ENCODE measurements around the gene ALK.

- peak in 4 of 6 experiments; percentile 17 to 51 (median 38) for TF ChIP-seq CTCF (IDR thresholded peaks at IDR 0.05)
- no peak for TF ChIP-seq POLR2A (IDR thresholded peaks at IDR 0.05)
Measured at GRCh38 chr2:29644949-29645348, 276.4 kb downstream of the ALK start.

Measured in thyroid gland (tissue), 4 donors.